Transverse colon (tissue), 4 donors: ENCODE results near the gene P2RY13. TPM values are rescaled to one million over a fixed set of nuclear protein-coding genes. Genes with fewer than 3 reads are reported as not detected.

Experiments used
- DNase-seq: peaks from one replicate; pipeline ENCODE4 v3.0.0-alpha.2; 2019
- H3K27ac ChIP-seq, 4 donors: fragments of 200-600 bp; sonication (generic); 2 replicates each; pipeline ENCODE4 v1.5.1; 2016 to 2018; ENCODE audit warnings: inconsistent platforms in 4 of 4
- H3K27me3 ChIP-seq: fragments of 200-600 bp; sonication (generic); 2 replicates; pipeline ENCODE4 v1.5.1; 2017; ENCODE audit warnings: inconsistent platforms
- H3K36me3 ChIP-seq, 4 donors: fragments of 200-600 bp; sonication (generic); 2 replicates each; pipeline ENCODE4 v1.5.1; 2017 to 2019; ENCODE audit warnings: inconsistent platforms in 4 of 4
- H3K4me1 ChIP-seq, 4 donors: fragments of 200-600 bp; sonication (generic); 2 replicates each; pipeline ENCODE4 v1.5.1; 2017 to 2020; ENCODE audit warnings: inconsistent platforms in 4 of 4
- H3K4me3 ChIP-seq, 4 donors: fragments of 200-600 bp; sonication (generic); 1 replicate in 1 of 4; 2 replicates in 3 of 4; pipeline versions ENCODE4 v1.5.1 to v1.6.1; 2017 to 2019; ENCODE audit warnings: inconsistent platforms in 4 of 4
- H3K9me3 ChIP-seq, 2 donors: fragments of 200-600 bp; sonication (generic); 2 replicates each; pipeline ENCODE4 v1.5.1; 2017 to 2019; ENCODE audit warnings: inconsistent platforms in 2 of 2
- CTCF ChIP-seq, 5 experiments: fragments of 200-600 bp in 3 of 5; fragments of 450-650 bp in 2 of 5; sonication (generic) in 3 of 5; IDR thresholded peaks; 1 replicate in 2 of 5; 2 replicates in 3 of 5; pipeline ENCODE4 v1.5.1; 2016 to 2017; ENCODE audit warnings: antibody characterized with exemption in 5 of 5, inconsistent platforms in 3 of 5, mild to moderate bottlenecking in 2 of 5, moderate library complexity in 1 of 5
- EP300 ChIP-seq: sonication (generic); formaldehyde crosslinking; IDR thresholded peaks from one replicate; pipeline ENCODE4 v1.6.1; 2017; ENCODE audit warnings: antibody characterized with exemption, low read depth
- POLR2A ChIP-seq: fragments of 450-650 bp; IDR thresholded peaks from one replicate; pipeline ENCODE4 v1.6.1; 2016; ENCODE audit warnings: antibody characterized with exemption, mild to moderate bottlenecking, moderate library complexity
- POLR2AphosphoS5 ChIP-seq, 3 donors: sonication (generic); formaldehyde crosslinking; IDR thresholded peaks; one replicate each; pipeline ENCODE4 v1.6.1; 2016; ENCODE audit warnings: antibody characterized with exemption in 3 of 3
- WGBS, 2 donors: methylation state at CpG; one replicate each; pipeline ENCODE4 v1.1.5; 2018; ENCODE audit warnings: low coverage in 1 of 2; 5-methylcytosine and 5-hydroxymethylcytosine counted together
- in situ Hi-C, 4 donors: fragments of 200-750 bp; cut with MboI; loops; one replicate each; pipeline versions ENCODE4 v1.15.0 to v1.15.1; 2017; ENCODE audit warnings: low sequenced_read_pairs in 3 of 4, low pct_ligation_motif_present in 1 of 4, low pct_unique_long_range_greater_than_20kb in 1 of 4
- intact Hi-C: fragments of 100-400 bp; cut with DNase I; formaldehyde crosslinking; loops from one replicate; pipeline ENCODE4 v1.15.1; 2023; ENCODE audit warnings: low total_unique reads
- total RNA-seq, 4 donors: library from RNA; depleted of rRNA; stranded (reverse); fragments of >200 nt; gene quantifications; one replicate each; pipeline ENCODE4 v1.1.0, GENCODE V29; 2016

The P2RY13 gene
- total RNA-seq, 4 donors from 2014 or later = 0.40 to 1.4 (median 0.41) TPM; not detected in 1

- H3K4me1 ChIP-seq = peaks cover 0 to 6% (median 0%) of the 10 kb centered on the region in 4 donors
- in situ Hi-C loops = no loop called here
- no peaks in the 10 kb centered on the region for H3K9me3 ChIP-seq
- H3K4me3 ChIP-seq = no peak overlapping the region
- no peaks in the 10 kb centered on the region for H3K27me3 ChIP-seq
- intact Hi-C loops = no loop called here
- no peak overlapping the region for H3K27ac ChIP-seq
- no peaks in the 10 kb centered on the region for H3K36me3 ChIP-seq
- TF ChIP-seq POLR2A (no peak), CTCF (IDR thresholded peaks at IDR 0.05) (no peak), EP300 (no peak), POLR2AphosphoS5 (IDR thresholded peaks at IDR 0.05) (no peak)
- no peak for DNase-seq
Measured at GRCh38 chr3:151307131-151307530, 22.2 kb downstream of the P2RY13 start.

- WGBS, 2 donors = 78 to 93% methylated on average over 3 to 6 of the region's 6 CpGs
- intact Hi-C loops = no loop called here
- TF ChIP-seq EP300 (no peak), CTCF (IDR thresholded peaks at IDR 0.05) (no peak), POLR2AphosphoS5 (IDR thresholded peaks at IDR 0.05) (no peak), POLR2A (no peak)
Measured at GRCh38 chr3:151306168-151306810, 23.1 kb downstream of the P2RY13 start.

GRCh38 chr3:151305775-151306151 lies 23.6 kb downstream of the P2RY13 start:
- Histone ChIP-seq H3K4me3 (no peak overlapping the region), H3K36me3 (no peaks in the 10 kb centered on the region), H3K4me1 (peaks cover 0 to 6% (median 0%) of the 10 kb centered on the region in 4 donors), H3K27ac (no peak overlapping the region), H3K27me3 (no peaks in the 10 kb centered on the region), H3K9me3 (no peaks in the 10 kb centered on the region)
- in situ Hi-C loops = no loop called here
- no peak for DNase-seq
- intact Hi-C loops = no loop called here
- no peak for TF ChIP-seq POLR2A
- no peak for TF ChIP-seq POLR2AphosphoS5 (IDR thresholded peaks at IDR 0.05)
- no peak for TF ChIP-seq CTCF (IDR thresholded peaks at IDR 0.05)
- no peak for TF ChIP-seq EP300
- 83 to 94% methylated on average over 2 to 4 of the region's 4 CpGs for WGBS, 2 donors

More at GRCh38 chr3:151306168-151306810, 23.1 kb downstream of the P2RY13 start:
- no peak overlapping the region for H3K27ac ChIP-seq
- H3K9me3 ChIP-seq = no peaks in the 10 kb centered on the region
- peaks cover 0 to 6% (median 0%) of the 10 kb centered on the region in 4 donors for H3K4me1 ChIP-seq
- H3K27me3 ChIP-seq = no peaks in the 10 kb centered on the region
- DNase-seq = no peak
- H3K36me3 ChIP-seq = no peaks in the 10 kb centered on the region
- H3K4me3 ChIP-seq = no peak overlapping the region
- in situ Hi-C loops = no loop called here

- in situ Hi-C loops (no loop called here), intact Hi-C loops (no loop called here)
- whole genome bisulfite sequencing, 2 donors = 59% methylated on average over 7 of the region's 7 CpGs; no CpG with 5 or more reads in 1 of the 2 donors
- no peaks in the 10 kb centered on the region for H3K9me3 ChIP-seq
- DNase-seq = peak; percentile 48
- H3K36me3 ChIP-seq = no peaks in the 10 kb centered on the region
- H3K4me3 ChIP-seq = no peak overlapping the region
- H3K27ac ChIP-seq = no peak overlapping the region
- TF ChIP-seq CTCF (IDR thresholded peaks at IDR 0.05) (no peak), POLR2A (no peak), POLR2AphosphoS5 (IDR thresholded peaks at IDR 0.05) (no peak), EP300 (no peak)
- peaks cover 0 to 6% (median 0%) of the 10 kb centered on the region in 4 donors for H3K4me1 ChIP-seq
- H3K27me3 ChIP-seq = no peaks in the 10 kb centered on the region
Measured at GRCh38 chr3:151305060-151305774, 24.1 kb downstream of the P2RY13 start.
